ENCODE data around the gene RBM12.

- TF ChIP-seq, protein P1, sequence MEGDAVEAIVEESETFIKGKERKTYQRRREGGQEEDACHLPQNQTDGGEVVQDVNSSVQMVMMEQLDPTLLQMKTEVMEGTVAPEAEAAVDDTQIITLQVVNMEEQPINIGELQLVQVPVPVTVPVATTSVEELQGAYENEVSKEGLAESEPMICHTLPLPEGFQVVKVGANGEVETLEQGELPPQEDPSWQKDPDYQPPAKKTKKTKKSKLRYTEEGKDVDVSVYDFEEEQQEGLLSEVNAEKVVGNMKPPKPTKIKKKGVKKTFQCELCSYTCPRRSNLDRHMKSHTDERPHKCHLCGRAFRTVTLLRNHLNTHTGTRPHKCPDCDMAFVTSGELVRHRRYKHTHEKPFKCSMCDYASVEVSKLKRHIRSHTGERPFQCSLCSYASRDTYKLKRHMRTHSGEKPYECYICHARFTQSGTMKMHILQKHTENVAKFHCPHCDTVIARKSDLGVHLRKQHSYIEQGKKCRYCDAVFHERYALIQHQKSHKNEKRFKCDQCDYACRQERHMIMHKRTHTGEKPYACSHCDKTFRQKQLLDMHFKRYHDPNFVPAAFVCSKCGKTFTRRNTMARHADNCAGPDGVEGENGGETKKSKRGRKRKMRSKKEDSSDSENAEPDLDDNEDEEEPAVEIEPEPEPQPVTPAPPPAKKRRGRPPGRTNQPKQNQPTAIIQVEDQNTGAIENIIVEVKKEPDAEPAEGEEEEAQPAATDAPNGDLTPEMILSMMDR (IDR thresholded peaks at IDR 0.05): no peak
- TF ChIP-seq POLR2A (IDR thresholded peaks at IDR 0.05): no peak
Observed at GRCh38 chr20:35699127-35699956, 34.6 kb upstream of the RBM12 start, which contains the start of the genes NFS1 and ROMO1.
